NCI-H524 treated with DMSO at 0.1 percent for 48 hours (cell line): Measurements from ENCODE around the gene SELENOO.

Experiments used
- DNase-seq: peaks from one replicate; lab custom pipeline; 2025; lab: John Stamatoyannopoulos, UW

The SELENOO gene

GRCh38 chr22:50238755-50239154, 37.9 kb downstream of the SELENOO start:
- no peak for DNase-seq

GRCh38 chr22:50242406-50242949, 41.7 kb downstream of the SELENOO start:
- no peak for DNase-seq

DNA sequence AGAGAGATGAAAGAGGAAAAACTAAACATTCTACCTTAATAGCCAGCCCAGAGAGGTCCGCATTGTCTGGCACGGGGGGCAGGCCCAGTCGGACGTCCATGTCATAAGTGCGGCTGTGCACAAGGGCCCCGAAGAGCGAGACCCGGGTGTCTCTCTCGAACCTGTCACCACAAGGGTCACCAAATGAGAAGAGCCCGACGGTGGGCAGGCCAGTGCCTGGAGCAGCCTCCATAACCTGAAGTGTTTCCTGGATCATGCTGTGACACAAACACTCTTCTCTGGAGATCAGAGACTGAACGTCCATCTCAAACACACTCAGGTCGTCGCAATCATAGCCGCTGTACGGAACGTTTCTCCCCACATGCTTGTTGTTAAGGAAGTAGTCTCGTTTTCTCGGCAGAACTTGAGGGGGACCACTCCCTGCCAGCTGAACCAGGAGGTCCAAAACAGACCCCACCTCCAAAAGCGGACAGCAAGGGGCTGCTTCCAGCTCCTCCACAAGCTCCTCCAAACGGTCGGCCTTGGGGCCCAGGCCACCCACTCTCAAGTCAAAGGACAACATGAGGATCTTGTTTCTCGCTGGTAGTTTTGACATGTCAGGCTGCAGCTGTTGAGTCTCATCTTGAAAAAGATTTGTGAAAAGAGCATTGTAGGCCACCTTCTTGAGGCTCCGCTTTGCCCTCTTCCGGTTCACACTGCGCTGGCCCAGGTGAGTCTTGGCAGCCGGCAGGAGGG, 43.0 kb downstream of the SELENOO start:
- DNase-seq: no peak

DNA sequence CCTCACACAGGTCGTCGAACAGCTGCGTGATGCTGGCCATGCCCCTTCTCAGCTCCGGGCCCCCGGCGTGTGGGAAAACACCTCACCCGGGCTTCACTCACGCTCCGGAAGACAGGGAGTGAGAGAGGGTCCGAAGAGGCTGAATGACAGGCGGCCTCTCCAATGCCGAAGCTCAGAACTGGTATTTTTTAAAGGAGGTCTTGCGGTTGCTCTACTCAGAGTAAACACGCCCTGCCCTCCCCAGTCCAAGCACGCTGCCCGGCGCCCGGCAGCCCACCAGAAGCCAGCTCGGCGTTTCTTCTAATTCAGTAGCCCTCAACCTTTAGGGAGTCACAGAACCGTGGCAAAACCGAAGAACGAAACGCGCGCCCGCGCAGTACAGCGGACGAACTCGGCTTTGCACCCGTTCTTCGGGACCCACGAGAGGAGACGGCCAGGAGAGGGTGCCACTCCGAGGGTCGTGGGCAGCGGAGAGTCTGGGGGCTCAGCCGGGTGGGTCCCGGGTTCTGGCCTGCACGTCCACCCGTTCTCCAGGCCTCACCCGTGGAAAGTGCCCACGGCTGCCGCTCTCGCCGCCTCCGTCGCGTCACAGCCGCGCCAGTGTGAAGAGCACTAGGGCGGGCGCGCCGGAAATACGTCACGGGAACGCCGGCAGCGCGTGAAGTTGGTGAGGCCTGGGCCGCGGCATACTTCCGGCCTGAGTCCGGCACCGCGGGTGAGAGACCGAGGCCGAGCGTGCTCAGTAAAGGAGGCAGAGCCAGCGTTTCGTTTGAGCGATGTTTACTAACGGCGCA, 43.8 kb downstream of the SELENOO start, which contains the start of gene TUBGCP6:
Gene TUBGCP6, minus strand, starts transcription at position 604 of the 794 bp plus-strand sequence. Its CDS starts 564 bp downstream, at position 40.
- DNase-seq: no peak

DNA sequence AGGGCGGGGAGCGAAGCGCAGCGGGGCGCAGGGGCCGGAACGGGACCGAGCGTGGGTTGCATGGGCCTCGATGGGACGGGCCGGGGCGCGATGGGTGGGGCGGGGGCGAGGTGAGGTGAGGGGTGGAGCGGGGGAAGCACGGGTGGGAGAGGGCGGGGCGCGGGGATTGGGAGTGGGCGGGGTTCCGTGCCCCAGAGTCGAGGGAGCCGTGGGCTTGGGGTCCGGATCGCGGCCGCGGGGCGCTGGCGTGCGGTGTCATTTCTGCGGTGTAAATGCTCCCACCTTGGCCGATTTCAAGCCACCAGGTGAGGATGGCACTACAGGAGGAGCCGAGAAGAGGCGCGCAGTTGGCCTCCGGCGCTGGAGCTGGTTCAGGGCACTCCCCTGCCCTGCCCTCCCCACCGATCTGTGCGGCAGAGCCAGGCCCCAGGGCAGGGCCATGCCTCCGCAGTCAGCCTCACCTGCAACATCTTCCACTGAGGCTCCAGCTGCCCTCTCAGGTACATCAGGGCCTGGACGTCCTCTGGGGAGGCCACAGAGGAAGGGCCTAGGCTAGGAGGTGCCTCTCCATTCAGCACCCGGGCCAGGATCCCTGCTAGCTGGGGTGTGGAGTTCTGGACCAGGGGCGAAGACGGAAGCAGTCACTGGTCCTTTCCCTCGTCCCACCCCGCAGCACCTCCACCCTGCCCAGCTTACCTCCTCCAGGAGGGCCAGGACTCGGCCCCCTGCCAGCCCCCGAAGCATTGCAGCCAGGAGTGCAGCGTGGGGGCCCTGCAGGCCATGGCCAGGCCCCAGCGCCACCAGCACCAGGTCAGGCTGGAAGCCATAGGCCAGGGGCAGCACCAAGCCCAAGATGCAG, 44.6 kb downstream of the SELENOO start:
- no peak for DNase-seq

GRCh38 chr22:50246242-50247175, 45.7 kb downstream of the SELENOO start:
- no peak for DNase-seq

DNA sequence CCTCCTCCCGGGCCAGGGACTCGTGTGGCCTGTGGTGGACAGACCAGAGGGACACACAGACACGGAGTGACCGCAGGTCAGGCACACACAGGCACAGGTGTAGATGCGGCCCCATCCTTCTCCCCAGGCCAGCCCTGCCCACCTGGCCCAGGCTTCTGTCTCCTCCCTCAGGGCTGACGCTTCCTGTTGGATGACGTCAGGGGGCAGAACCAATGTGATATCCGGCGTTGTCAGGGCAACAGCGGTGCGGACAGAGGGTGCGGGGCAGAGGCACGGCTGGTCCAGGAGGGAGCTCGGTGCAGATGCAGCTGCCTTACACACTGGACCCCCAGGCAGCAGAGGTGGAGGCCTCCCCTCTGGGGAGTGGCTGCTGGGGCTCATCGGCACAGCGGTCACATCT, 46.9 kb downstream of the SELENOO start:
- no peak for DNase-seq

DNA sequence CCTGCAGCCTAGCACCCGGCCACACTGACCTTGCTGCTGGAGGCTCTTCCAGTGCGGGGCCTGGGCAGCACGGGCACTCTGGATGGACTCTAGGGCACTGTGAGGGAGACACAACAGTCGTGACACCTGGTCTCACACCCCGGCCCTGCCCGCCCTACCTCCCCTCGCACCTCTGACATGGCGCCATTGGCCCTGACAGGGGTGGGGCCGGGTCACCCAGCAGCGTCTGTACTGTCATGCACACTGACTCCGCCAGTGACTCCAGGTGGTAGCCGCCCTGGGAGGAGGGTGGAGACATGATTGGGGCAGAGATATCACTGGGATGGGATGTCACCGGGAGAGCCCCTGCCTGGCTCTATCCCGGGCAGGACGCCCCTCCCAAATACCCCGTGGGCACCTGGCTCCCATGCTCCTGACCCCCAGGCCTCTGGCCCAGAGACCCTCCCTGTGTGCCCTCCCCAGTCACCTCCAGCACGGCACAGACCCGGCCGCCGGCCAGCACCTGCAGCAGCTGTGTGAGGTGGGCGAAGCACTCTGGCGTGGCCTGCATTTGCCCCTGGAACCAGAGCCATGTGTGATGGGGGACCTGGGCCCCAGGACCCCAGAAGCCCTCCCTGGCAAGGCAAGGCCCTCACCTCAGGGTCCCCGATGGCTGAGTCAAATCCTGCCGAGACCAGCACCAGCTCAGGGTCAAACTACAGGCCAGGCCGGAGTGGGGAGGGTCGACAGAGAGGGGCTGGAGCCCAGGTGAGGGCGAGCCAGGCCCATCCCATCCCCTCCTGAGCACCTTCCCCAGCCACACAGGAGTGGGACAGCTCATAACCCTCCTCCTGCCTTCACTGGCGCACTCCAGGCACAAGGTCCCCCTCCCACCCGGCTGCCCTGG, 47.6 kb downstream of the SELENOO start:
- no peak for DNase-seq

GRCh38 chr22:50249341-50250248, 48.8 kb downstream of the SELENOO start:
- DNase-seq: no peak

DNA sequence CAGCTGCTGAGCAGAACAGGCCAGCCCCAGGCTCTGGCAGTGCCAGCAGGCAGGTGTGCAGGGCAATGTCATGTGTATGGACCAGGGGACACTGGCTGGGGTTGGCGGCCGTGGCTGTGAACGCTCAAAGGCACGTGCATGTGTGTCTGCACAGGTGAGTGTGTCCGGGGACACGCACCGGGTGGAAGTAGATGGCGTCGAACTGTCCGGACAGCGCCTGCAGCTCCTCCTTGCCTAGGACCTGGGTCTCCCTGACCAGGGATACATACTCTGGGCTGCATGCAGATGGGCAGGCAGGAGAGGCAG, 49.4 kb downstream of the SELENOO start:
- no peak for DNase-seq

DNA sequence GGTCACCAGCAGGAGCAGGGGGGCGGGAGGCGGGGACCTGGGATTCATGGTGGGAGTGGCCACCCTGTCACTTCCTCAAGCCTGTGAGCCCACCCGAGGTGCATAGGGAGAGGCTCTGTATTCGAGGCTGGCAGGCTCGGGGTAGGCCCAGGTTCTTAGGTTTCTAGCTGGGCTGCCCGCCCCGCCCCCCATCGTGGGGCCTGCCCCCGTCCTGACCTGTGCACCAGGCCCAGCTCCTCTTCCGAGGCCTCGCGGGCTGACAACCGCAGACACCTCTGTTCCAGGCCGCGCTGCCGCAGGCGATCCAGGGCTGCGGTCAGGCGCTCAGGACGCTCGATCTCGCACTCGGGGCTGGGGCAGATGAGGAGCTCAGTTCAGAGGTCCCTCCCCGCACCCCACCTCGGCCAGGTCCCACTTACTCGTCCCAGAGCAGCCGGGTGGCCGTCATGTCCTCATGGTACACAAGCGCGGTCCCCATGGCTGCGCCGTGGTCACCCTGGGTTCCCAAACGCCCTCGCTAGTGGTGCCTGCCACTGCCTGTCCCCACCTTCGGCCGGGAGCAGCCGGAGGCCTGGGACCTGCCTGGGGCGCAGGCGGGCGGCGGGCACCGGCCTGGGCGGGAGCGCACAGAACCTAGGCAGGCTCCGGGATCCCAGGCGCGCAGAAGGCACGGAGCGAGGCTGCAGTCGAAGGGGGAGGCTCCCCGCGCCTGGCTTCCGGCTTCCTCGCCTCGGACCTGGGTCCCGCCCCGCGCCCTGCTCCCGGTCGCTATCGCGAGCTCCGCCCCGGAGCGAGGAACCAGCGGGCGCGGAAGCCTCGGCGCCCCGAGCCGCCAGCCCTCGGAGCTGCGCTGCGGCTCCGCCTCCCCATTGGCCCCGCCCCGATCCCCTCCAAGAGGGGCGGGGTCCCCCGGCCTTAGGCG, 50.0 kb downstream of the SELENOO start, which contains the start of gene HDAC10:
Gene HDAC10, minus strand, starts transcription at position 711 of the 922 bp plus-strand sequence. Its CDS starts 233 bp downstream, at position 478.
- DNase-seq: no peak

DNA sequence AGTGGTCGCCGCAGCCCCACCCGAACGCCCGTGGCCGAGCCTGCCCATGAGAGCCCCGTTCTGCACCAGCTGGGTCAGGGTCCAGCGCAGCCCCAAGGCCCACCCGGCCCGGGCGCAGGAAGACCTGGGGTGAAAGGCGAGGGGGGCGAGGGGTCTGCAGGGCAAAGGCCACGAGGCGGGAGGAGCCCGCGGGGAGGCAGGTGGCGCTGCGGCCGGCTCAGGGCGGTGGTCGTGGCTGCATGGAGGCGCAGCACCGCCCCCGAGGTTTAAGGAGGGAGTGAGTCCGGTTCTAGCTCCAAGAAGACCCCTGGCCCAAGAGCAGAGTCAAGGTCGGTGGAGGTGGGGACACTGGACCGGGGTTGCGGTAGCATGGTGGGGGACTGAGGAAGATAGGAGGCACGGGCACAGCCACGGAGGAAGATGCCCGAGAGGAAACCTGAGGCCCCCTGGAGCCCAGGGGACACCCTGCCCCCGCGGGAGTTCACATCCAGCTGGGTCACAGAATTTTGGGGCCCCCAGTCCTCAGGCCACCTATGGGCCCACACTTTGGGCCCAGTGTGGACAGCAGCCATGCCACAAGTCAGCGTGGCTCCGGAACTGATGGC, 50.8 kb downstream of the SELENOO start:
- DNase-seq: no peak

DNA sequence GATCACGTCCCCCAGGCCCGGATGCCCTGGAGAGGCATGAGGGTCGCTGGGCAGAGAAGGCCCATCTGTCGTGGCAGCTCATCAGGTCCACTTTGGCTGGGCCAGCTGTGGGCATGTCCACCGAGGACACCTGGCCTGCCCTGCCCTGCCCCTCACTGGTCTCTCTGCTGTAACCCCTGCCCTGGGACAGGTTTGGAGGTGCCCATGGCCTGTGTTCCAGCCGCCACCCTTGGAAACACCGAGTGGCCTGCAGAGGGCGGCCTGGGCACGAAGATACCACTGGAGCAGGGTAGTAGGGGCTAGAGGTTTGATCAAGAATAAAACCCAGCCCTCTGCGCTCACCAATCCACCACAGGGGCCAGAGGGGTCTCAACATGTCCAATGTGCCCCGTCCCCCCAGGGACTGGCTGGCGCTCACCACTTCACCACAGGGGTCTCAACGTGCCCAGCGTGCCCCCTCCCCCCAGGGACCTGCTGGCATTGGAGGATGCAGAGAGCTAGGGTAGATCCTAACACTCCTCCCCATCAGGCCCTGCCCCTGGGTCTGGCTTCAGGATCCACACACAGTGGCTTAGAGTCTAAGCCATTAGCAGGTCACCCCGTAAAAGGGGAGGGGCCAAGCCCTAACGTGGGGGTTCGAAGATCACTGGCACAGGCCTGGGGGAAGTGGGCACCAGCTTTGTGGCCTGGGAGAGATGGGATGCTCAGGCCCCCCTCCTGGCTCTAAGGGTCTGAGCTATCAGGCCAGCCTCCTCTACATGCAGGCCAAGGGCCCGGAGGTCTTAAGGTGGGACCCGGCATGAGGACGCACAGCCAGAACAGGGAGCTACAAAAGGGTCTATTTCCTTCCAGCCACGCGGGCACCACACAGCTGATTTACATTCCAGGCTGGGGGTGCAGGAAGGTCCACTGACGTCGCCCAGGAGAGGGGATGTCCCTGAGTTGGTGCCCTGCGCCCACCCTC, 51.6 kb downstream of the SELENOO start:
- DNase-seq: no peak

DNA sequence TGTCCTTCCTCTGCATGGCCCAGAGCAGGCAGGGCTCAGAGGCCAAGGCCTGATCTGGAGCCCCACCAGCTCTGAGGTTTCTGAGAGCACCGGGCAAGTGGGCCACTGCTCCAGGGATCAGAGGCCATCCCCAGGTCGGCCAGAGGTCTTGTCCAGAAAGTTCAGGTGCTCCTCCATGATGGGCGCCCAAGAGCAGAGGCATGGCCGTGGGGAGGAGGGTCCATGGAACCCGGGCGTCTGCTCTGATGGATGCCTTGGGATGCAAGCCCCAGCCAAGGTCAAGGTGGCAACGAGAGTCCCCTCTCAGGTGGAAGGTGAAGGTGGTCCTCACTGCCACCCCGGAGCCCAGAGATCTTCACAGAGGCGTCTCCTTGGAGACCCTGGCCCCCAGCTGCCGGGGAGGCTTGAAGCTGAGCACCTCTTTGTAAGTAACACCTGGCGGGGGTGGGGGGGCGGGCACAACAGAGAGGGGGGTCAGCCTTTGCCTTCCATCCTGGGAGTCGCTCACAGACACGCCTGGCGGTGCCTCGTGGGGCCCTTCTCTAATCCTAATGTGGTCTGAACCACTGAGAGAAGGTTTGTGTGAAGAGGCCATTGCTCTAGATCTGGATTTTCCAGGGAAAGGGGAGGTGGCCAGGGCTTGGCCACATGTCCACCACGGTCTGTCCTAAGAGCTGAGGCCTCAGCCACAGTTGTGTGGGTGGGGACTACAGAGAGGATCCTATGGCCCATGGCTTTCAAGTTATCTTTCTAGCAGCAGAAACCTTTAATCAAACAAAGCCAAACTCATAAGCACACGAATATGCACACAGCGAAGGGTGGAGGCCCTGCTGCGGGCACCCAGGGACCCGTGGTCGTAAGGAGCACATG, 52.5 kb downstream of the SELENOO start:
- DNase-seq: no peak

GRCh38 chr22:50253941-50254340, 53.1 kb downstream of the SELENOO start:
- DNase-seq: no peak
